ENCODE data around the gene IFT88. TPM values are rescaled to one million over a fixed set of nuclear protein-coding genes. Genes with fewer than 3 reads are reported as not detected.
A peak's percentile ranks its signal among the peaks of the same experiment; 100 is the strongest.

Gene IFT88
- total and polyA plus RNA-seq, 9 of the 15 experiments (the other 6 are each of a cell fraction or from before 2014, with no cell fraction given), result 8.3 to 13.5 (median 10.0) TPM

- TF ChIP-seq CCNT2 (IDR thresholded peaks at IDR 0.05; ENCODE audit: borderline replicate concordance, extremely low read depth, insufficient read length, low read depth, low read length), result peak; percentile 44
- peak in 1 of 2 experiments; percentile 94; a peak in 2 of 4 replicates for TF ChIP-seq HDAC1 (IDR thresholded peaks at IDR 0.05)
- TF ChIP-seq ZBTB40 (IDR thresholded peaks at IDR 0.05), result peak; percentile 52; the same call in 1 of the 2 replicates
- TF ChIP-seq ZBTB40 (CRISPR knock-in tag; IDR thresholded peaks at IDR 0.05), result no peak
- TF ChIP-seq HNRNPUL1 (IDR thresholded peaks at IDR 0.05; ENCODE audit: low read length), result no peak
- no peak for TF ChIP-seq ZNF165 (CRISPR knock-in tag; IDR thresholded peaks at IDR 0.05; ENCODE audit: borderline replicate concordance)
- no peak for TF ChIP-seq RBM25 (IDR thresholded peaks at IDR 0.05; ENCODE audit: low read depth, low read length, severe bottlenecking)
- TF ChIP-seq KDM4B (IDR thresholded peaks at IDR 0.05; ENCODE audit: borderline replicate concordance in 2 of 2, low read depth in 1 of 2), result 0 out of 4 replicates have a peak, but pooled peaks of 1 of the 2 experiments have one; percentile 22
- TF ChIP-seq ZNF143 (CRISPR knock-in tag; IDR thresholded peaks at IDR 0.05), result peak; percentile 67
- TF ChIP-seq UBTF (IDR thresholded peaks at IDR 0.05; ENCODE audit: borderline replicate concordance in 1 of 2, low read depth in 2 of 2, low read length in 2 of 2), result peak in 1 of 2 experiments; percentile 30; a peak in 1 of 4 replicates
- 0 out of 2 replicates have a peak, but pooled peaks have one; percentile 6 for TF ChIP-seq EP400 (IDR thresholded peaks at IDR 0.05)
- TF ChIP-seq ZNF436 (CRISPR knock-in tag; IDR thresholded peaks at IDR 0.05), result no peak
- peak; percentile 38 to 42 for TF ChIP-seq NRF1 (conservative IDR thresholded peaks at IDR 0.05 in 1 of 2, IDR thresholded peaks at IDR 0.05 in 1 of 2)
These were observed at the start of gene IFT88 (continued) for GRCh38 chr13:20566898-20567874.

Data from K562 (cell line).